Omental fat pad (tissue), 4 donors: ENCODE results near the gene NBEA. TPM values are rescaled to one million over a fixed set of nuclear protein-coding genes. Genes with fewer than 3 reads are reported as not detected.

Experiments used
- ATAC-seq: fragments of 150-250 bp; one replicate; pipeline ENCODE4 v1.9.1; 2016; ENCODE audit warnings: mild to moderate bottlenecking, moderate library complexity; ENCODE audit not compliant: low FRiP score
- DNase-seq: peaks from one replicate; pipeline ENCODE4 v3.0.0-alpha.2; 2019; ENCODE audit warnings: low spot score
- CTCF ChIP-seq, 3 donors: fragments of 450-650 bp; IDR thresholded peaks; one replicate each; pipeline ENCODE4 v1.5.1; 2016 to 2017; ENCODE audit warnings: antibody characterized with exemption in 3 of 3, mild to moderate bottlenecking in 3 of 3, moderate library complexity in 2 of 3
- total RNA-seq, 4 donors: library from RNA; depleted of rRNA; stranded (reverse); fragments of >200 nt; gene quantifications; one replicate each; pipeline ENCODE4 v1.1.0, GENCODE V29; 2016

NBEA gene
- total RNA-seq, 4 donors from 2014 or later = 4.3 to 10.7 (median 6.1) TPM

DNA sequence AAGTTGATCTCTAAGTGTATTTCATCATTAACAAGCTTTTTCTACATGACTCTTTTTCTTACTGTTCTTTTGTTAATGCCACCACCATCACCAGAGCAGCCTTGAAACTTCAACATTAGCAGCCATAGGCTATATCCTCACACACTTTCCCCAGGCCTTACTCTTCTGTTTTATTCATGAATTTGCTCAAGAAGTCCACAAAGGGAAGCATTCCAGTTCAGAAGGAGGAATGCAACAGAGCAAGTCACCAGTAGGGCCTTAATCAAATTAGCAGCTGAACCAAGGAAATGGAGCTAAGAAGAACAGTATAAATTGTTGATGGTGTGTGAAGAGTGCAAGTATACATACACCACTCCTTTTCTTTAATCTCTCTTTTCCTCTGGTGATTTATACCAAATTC is 223.1 kb downstream of the NBEA start:
- no peak for DNase-seq
- no peak for TF ChIP-seq CTCF (IDR thresholded peaks at IDR 0.05)
- ATAC-seq = no peak

DNA sequence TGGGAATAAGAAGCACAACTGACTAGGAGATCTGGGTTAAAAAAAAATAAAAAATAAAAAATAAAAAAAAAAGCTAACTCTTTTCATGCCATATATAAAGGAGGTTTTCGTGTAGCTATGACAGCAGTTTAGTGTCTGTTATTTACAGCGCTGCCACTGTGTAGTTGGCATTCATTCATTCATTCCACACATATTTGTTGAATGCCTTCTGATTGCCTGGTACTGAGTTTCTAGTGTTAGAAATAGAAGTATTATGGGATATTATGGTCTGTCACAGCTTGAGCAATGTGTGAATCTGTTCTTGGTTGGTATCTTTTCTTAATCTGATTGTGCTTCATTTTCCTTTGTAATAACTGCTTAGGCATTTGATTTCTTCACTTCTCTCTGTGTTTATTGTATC is 237.4 kb downstream of the NBEA start:
- no peak for DNase-seq
- ATAC-seq = peak; percentile 62

DNA sequence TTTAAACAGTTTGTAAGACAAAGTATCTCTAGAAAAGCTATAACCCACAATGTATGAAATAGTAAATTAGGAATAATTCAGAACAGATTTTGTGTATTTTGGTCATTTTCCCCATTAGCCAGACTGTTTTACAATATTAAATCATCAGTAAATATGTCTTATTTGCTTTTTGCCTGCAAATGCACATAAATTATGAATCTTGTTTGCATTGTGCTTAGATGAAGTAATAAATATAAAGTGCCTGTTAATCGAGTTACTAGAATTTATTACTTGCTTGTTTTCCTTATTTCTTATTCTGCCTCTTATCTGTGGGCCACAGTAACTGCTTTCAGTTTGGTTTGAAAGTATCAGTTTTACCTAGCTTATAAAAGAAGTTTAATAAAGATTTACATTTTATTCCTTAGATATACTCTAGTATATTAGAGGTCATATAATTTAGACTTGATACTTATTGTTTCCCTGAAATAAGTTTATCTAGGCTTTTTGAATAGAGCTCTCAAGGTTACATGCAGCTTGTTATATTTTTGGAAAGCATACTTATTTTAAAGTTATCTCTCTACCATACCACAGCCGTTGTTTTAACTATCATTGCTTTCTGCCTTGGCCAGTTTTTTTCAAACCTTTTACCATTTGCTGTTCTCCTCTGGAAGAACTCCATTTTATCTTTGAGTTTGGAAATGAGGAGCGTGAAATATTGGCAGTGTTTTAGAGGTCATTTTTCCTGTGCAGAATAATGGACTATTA is 238.0 kb downstream of the NBEA start:
- no peak for ATAC-seq
- no peak for DNase-seq
- TF ChIP-seq CTCF (IDR thresholded peaks at IDR 0.05) = no peak

More for the DNA sequence above, 237.4 kb downstream of the NBEA start:
- TF ChIP-seq CTCF (IDR thresholded peaks at IDR 0.05) = no peak

- TF ChIP-seq CTCF (IDR thresholded peaks at IDR 0.05) = no peak
- ATAC-seq (no peak), DNase-seq (no peak)
Observed at GRCh38 chr13:35190241-35190640, 248.2 kb downstream of the NBEA start.

DNA sequence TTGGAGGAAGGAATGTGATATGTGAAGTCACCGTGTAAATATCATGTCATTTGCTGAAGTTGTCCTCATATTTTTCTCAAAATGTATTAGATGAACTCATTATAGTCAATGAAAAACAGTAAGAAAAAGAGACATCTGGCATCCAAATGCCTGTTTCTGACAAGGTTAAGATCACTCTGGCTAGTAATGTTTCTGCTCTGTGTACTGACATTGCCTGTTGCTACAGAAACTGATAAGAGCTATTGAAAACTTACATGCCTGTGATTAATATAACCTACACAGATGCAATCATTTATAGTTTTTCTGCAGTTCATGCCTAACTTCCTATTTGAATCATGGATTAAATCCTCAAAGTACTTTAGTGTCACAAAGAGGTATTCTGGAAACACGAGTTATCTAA is 249.8 kb downstream of the NBEA start:
- TF ChIP-seq CTCF (IDR thresholded peaks at IDR 0.05) = no peak
- DNase-seq = no peak
- no peak for ATAC-seq

DNA sequence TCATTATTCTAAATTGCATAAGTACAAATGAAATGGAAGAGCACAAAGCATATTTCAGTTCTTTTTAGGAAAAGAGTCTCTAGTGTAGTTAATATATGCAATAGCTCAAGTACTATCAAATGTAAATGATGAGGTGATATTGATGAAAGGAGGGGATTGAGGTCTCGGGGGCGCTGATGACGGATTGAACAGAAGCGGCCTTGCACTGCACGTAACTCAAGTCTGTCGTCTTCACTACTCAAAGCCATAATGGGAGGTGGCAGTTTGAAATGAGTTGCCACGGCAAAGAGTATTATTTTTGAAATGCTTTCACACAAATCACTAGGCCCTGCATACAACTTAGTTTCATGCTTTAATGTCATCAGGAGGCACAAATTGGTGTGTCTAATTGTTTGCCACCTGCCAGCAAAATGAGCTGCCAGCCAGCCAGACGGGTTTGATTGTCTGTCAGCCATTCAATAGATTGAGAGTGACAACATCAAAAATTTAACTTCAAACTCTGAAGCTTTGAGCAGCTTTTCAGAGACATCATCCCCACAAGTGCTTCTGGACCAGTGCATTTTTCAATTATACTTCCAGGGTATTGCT is 256.6 kb downstream of the NBEA start:
- TF ChIP-seq CTCF (IDR thresholded peaks at IDR 0.05) = no peak
- ATAC-seq = no peak

DNA sequence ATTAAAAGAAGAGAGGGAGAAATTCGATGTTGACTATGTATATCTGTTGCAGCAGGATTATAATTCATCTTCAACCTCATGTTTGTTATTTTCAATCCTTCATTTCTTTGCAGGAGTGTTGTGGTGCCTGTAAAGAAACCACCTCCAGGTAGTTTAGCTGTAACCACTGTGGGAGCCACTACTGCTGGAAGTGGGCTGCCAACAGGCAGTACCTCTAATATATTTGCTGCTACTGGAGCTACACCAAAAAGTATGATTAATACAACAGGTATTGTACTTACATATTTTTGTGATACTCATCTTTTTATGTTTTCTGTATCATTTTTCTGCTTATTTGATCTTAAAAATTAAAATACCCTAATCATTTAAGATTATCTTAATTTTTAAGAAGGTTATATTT is 266.5 kb downstream of the NBEA start:
- ATAC-seq (no peak), DNase-seq (no peak)
- no peak for TF ChIP-seq CTCF (IDR thresholded peaks at IDR 0.05)

More for the DNA sequence above, 256.6 kb downstream of the NBEA start:
- DNase-seq = no peak
